GM19467 (cell line): ENCODE measurements around the gene ZSWIM8.

Source experiments
- ATAC-seq: cut with Tn5 transposase; IDR thresholded peaks from one replicate; pipeline ENCODE4 v1.9.1; 2021; ENCODE audit warnings: mild to moderate bottlenecking, moderate library complexity; ENCODE audit not compliant: unreplicated experiment

ZSWIM8 gene

DNA sequence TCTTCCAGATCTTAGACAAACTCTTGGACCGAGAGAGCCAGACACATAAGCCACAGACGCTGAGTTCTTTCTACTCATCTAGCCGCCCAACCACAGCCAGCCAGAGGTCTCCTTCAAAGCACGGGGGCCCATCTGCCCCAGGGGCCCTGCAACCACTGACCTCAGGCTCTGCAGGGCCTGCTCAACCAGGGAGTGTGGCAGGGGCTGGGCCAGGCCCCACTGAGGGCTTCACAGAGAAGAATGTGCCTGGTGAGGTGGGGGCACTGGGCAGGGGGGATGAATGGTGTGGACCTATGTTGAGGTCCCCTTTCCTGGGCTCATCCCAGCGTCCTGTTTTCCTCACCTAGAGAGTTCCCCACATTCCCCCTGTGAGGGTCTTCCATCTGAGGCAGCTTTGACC, 11.4 kb downstream of the ZSWIM8 start:
- no peak for ATAC-seq

DNA sequence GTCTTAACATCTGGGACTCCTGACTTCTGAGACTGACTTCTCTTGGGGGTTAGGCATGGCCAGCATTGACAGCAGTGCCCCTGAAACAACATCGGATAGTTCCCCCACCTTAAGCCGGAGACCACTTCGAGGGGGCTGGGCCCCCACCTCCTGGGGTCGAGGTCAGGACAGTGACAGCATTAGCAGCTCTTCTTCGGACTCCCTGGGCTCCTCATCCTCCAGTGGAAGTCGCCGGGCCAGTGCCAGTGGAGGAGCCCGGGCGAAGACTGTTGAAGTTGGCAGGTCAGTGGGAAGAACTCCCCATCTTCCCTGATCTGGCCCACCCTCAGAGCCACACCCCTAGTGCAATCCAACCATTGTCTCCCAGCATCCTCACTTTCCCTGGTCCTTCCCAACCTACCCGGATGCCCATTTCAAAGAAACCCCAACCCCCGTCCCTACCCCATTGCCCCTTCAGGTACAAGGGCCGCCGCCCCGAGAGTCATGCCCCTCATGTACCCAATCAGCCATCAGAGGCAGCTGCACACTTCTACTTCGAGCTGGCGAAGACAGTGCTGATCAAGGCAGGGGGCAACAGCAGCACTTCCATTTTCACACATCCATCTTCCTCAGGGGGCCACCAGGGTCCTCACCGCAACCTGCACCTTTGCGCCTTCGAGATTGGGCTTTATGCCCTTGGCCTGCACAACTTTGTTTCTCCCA, 12.1 kb downstream of the ZSWIM8 start:
- ATAC-seq, result no peak

DNA sequence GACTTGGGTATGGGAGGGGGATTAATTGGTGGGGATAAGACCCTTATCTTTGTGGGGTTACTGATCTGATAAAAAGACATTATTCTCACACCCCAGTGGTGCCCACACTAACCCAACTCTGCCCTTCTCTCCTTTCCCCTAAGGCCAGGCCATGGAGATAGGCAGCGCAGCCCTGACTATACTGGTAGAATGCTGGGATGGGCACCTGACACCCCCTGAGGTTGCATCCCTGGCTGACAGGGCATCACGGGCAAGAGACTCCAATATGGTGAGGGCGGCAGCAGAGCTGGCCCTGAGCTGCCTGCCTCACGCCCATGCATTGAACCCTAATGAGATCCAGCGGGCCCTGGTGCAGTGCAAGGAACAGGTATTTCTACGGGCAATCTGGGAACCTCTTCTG, 12.7 kb downstream of the ZSWIM8 start:
- no peak for ATAC-seq

DNA sequence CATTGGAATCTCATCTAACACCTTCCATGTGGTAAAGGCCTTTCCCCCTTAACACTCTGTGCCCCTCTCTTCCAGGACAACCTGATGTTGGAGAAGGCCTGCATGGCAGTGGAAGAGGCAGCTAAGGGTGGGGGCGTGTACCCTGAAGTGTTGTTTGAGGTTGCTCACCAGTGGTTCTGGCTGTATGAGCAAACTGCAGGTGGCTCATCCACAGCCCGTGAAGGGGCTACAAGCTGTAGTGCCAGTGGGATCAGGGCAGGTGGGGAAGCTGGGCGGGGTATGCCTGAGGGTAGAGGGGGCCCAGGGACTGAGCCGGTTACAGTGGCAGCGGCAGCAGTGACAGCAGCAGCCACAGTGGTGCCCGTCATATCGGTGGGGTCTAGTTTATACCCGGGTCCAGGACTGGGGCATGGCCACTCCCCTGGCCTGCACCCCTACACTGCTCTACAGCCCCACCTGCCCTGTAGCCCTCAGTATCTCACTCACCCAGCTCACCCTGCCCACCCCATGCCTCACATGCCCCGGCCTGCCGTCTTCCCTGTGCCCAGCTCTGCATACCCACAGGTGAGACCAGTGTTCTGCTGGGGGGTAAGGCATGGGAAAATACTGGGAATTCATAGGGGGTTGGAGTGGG, 13.6 kb downstream of the ZSWIM8 start:
- ATAC-seq, result no peak

DNA sequence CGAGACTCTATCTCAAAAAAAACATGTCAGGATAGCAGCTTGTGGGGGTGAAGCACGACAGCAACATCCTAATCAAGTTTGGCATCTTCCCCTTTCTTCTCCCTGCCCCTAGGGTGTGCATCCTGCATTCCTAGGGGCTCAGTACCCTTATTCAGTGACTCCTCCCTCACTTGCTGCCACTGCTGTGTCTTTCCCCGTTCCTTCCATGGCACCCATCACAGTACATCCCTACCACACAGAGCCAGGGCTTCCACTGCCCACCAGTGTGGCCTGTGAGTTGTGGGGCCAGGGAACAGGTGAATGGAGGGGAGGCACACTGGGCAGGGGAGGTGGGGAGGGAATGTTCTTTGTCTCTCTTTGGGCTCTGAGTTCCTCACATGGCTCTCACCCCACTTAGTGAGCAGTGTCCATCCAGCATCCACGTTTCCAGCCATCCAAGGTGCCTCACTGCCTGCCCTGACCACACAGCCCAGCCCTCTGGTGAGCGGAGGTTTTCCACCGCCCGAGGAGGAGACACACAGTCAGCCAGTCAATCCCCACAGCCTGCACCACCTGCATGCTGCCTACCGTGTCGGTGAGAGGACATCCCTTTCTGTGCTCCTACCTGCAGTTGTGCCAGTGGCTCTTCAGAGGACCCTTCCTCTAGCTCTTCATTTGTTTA, 14.6 kb downstream of the ZSWIM8 start:
- ATAC-seq, result no peak

DNA sequence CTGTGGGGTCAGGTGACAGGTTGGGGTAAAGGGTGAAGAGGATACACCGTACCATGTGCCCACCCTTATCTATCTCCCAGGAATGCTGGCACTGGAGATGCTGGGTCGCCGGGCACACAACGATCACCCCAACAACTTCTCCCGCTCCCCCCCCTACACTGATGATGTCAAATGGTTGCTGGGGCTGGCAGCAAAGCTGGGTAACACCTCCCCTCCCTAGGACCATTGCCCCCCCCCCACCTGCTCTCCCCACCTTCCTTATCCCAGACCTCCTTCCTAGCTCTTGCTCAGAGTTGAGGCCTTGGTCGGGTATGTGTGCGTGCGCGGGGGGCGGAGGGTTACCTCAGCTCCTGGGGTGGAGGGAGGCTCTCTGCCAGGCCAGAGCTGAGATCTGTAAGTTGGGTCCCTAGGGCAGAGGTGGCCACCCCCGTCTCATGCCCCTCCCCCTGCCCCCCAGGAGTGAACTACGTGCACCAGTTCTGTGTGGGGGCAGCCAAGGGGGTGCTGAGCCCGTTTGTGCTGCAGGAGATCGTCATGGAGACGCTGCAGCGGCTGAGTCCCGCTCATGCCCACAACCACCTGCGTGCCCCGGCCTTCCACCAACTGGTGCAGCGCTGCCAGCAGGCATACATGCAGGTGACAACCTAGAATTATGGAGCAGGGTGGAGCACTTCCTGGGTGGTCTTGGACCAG, 15.3 kb downstream of the ZSWIM8 start:
- no peak for ATAC-seq

DNA sequence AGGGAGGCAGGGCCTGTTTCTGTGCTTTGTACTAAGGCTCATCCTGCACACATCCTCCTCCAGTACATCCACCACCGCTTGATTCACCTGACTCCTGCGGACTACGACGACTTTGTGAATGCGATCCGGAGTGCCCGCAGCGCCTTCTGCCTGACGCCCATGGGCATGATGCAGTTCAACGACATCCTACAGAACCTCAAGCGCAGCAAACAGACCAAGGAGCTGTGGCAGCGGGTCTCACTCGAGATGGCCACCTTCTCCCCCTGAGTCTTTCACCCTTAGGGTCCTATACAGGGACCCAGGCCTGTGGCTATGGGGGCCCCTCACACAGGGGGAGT, 15.8 kb downstream of the ZSWIM8 start:
- no peak for ATAC-seq

DNA sequence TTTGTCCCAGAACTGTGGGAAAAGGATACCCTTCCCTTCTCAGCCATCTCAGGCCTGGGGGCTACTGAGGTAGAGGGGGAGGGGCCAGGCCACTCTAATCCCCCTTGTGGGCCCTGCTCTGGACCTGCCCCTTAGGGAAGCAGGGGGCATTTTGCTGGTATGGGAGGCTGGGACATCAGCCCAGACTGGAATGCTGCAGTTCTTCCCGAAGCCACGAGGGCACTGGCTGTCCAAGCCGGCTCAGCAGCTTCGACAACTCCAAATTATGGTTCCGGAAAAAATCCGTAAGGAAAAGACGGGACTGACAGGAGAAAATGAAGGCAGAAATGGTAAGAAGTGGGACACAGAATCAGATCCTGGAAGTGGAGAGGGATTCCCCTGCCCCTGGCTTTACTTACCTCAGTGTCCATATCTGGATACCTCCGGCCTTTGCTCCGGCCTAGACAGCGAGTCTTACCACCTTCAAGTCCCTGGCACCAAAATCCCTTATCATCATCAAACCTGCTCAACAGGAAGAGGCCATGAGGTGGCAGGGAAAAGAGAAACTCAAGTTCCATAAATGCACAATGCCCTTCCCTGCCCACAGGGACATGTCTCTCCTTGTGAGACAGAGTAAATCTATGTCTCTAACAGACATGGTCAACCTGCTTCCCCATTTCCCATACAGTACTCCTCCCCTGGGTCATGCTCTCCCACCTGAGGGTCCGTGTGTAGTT, 17.0 kb downstream of the ZSWIM8 start:
- no peak for ATAC-seq

DNA sequence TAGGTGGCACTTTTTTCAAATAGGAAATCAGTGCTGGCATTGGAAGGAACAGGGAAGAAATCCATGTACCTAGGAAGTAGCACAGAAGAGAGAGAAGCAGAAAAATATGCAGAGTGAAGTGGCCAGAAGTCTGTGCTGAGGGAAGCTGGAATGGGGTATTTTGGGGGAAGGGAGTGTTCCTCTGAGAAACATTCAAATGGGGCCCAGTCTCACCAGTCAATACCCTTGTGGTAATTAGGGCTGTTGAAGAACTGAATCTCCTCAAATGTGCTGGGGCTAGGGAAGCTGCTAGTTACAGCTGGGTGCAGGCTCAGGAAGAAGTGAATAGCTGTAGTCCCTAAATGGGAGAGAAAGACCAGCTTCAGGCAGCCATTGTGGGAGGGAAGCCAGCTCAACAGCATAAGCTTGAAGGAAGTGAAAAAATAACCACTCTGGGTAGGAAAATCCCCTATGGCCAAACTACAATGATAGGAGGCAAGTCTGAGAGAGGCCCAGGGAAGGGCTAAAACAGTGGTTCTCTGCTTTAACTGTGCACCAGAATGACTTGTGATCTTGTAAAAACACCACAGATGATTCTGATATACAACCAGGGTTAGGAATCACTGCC, 18.4 kb downstream of the ZSWIM8 start:
- no peak for ATAC-seq

DNA sequence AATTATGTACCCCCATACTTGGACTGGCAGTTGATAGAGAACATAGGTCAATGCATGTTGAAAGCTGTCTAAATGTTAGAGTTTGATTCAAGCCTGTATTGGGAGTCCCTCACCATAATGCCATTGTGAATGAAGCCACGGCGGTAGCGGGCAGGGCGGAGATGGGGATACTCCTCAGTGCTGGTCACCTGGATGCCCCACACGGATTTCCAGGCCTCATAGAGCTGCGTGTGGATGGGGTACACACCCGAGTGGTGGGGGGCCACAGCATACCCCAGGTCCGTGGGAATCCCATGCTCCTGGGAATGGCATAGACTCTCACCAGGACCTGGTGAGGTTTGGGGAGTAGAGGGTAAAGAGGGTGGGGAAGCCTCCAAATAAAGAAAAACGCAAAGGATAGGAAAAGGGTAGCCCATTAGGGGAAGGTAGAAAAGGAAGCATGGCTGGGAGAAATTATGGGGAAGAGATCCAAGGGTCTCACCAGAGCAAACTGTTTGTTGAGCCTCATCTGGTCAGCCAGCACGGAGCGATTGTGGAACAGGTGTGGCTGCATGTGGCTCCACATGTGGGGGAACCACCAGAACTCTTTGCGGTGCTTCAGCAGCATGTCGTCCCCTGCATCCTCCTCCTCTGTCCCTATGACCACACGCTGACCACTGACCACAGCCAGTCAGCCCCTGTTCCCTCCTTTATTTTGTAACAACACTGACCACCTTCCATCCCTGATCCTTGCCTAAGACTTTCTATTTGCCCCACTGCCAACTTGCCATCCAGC, 21.0 kb downstream of the ZSWIM8 start:
- no peak for ATAC-seq

DNA sequence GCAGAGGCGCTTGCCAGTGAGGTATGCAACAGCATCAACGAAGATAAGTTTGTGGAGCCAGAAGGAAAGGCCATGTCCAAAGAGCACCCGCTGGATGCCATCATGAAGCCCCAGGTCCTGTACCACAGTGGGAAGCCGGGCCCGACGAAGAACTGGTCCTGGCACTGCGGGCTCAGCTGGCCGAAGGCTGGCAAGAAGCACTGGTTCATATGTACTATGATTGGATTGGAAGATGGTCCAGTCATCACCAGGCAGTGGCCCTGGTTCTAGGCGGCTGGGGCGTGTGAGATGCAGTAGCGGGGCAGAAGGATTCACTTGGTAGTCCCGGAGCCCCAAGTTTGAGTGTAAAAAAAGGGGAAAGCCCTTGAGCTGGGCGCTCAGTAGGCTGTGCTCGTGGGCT, 22.1 kb downstream of the ZSWIM8 start:
- no peak for ATAC-seq

DNA sequence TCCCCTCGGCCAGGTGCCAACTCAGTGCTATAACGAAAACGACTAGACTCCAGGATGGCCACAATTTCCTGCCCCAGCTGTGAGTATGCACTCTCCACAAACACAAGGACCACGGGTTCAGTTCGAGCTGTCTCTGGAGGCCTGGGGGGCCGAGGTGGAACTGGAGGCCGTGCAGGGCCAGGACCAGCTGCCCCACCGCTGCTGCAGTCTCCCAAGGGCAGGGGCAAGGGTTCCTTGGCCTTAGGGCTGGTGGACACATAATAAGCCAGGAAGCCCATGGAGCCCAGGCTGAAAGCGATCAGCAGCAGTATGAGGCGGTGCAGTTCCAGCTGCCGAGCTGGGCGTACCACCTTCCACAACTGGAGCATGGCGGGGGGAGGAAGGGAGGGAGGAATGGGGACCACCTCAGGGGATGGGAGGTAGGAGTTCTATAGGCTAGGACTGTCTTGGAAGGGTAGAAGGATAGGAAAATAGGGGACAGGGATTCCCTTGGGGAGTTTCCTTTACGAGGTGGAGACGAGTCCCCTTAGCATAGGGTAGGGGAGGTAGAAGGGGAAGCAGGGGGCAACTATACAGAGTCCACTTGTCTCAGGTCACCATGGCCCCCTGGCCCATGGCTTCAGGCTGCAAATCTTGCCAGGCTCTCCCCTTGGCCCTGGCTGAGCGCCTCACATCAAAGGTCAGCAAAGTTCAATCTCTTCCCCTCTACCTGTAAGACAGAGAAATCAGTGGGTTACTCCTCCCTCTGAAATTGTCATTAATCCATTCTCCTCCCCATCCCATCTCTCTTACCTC, 22.8 kb downstream of the ZSWIM8 start:
- no peak for ATAC-seq

DNA sequence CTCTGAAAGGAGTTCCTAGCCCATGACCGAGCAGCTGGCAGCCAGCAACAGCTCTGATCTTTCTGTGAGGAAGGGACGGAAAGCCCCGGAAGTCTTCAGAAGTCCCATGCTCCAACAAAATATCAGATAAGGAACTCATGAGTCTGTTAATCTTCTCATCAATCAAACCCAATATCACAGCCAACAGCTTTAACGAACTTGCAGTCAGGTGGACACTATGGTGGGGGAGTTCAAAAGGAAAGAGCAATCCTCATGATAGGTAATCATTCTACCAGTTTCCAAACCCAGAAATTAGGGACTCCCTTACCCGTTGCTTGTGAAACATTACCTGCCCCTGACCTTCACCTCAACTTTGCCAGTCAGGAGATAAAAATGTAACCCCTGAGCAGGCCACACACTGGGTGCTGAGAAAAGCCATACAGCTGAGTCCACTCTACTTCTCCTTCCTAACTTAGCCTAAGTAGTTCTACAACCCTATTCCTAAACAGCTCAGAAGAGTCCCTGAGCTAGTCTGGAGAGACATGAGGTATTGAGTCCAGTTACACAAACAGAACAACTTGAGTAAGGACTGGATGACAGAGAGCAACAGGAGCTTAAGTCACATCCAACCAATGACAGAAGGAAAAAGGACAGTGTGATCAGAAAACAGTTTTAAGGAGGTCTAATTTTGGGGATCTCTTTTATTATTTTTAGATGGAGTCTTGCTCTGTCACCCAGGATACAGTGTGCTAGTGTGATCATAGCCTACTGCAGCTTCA, 23.8 kb downstream of the ZSWIM8 start:
- ATAC-seq, result no peak

DNA sequence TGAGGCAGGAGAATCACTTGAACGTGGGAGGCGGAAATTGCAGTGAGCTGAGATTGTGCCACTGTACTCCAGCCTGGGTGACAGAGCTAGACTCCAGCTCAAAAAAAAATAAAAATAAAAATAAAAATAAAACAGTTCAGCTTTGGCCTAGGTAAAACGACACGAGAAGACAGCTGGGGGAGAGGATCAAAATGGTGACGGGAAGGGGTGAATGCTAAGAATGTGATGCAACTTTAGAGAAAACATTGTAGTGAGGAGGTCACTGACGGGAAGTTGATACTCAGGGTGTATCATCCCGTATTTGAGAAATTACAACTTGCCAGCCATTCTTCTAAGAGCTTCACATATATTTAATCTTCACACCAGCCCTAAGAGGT, 24.9 kb downstream of the ZSWIM8 start:
- no peak for ATAC-seq

DNA sequence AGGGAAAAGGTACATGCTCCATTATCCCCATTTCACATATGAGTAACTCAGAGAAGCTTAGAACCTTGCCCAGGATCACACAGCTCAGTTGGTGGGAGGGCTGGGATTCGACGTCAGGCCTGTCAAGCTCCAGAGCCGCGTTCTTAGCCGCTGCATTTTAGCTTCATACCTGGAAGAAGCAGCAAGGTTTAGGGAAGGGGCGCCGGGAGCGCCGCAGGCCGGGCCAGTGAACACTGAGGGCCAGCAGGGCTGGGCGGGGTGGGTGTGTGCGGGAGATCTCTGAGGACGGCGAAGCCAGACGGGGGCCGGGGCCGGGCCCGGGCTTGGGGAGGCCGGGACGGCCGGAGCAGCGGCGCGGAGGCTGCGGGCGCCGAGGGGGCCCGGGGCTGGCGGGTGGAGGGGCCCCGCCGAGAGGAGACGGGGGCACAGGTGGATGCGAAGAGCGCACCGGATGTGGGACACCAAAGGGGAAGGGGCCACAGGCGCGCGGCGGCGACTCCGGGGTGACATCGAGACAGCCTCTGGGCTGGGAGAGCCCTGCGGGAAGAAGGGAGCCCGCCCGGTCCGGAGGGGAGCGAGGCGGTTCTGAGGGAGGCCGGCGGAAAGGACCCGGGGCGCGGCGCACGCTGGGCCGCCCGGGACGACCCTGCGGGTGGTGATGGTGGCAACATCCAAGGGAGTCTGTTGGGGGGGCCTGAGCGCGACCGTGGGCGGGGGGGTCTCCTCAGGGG, 25.5 kb downstream of the ZSWIM8 start:
- peak; percentile 26 for ATAC-seq

DNA sequence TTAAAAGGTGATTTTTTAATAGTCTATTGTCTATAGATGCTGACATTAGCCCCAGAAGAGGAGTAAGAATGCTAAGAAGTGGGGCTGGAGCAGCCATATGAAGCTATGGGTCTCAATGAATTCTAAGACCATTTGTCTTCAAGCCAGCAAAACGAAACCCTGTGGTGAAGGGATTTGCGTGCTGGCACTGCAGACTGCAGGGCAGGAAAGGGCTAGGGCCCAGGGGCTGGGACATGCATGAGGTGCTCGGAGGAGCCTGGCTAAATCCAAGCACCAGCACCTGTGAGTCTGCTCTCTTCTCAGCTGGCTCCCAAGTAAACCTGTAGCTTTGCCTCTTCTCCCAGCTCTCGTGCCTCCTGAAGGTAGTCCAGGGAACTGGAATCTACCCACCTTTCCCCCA, 27.3 kb downstream of the ZSWIM8 start:
- ATAC-seq, result no peak

DNA sequence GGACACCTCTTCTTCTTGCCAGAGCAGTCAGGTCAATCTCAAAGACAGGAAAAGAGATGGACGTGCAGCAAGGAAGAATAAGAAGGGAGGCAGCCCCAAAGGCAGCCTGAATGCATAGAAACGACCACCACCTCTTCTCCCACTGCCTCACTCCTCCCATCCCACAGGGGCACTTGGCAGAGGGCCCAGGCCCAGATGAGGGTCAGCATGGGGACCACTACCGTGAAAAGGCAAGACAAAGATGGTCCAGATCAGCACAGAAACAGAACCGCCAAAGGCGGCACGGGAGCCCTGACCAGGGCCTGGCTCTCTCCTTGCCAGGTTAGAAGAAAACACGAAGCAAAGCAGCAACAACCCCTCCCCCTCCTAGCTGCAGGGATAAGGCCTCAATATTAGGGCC, 27.9 kb downstream of the ZSWIM8 start:
- ATAC-seq, result no peak
